ENCODE measurements around the gene GAMT.
A peak's percentile ranks its signal among the peaks of the same experiment; 100 is the strongest.

GAMT gene

DNA sequence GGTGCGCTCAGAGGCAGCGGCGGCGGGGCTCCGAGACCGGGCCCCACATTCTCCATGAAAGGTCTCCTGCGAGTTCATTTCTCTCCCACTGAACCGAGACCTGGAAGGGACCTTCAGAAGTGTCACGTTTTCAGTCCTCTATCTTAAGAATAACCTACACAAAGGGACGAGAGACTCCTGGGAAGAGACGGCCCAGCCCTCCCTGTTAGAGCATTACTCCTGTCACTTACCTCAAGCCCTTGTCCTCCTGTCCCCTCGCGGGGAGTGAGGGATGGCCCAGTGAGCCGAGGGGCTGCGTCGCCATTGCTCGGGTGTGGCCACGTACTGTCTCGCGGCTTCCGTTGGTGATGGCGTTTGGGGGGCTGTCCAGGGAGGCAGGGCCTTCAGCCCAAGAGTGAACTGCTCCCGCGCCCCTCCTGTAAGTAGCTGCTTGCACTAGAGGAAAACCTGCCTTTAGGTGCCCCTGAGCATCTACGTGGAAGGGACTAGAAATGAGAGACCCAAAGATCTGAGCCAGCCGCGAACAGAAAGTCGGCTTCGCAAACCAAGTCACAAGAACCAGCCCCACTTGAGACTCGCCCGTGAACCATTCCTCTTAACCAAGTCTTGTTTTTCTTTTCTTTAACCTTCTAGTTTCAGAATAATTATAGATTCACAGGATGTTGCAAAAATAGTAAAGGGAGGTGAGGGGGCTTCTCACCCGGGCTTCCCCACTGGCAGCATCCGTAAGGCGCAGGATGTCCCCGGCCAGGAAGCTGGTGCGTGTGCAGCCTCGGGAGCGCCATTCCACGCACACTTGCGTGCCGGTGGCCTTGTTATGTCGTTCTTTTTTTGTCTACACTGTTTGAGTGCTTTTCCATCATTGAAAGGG lies 38.7 kb downstream of the GAMT start:
- no peak for DNase-seq

DNA sequence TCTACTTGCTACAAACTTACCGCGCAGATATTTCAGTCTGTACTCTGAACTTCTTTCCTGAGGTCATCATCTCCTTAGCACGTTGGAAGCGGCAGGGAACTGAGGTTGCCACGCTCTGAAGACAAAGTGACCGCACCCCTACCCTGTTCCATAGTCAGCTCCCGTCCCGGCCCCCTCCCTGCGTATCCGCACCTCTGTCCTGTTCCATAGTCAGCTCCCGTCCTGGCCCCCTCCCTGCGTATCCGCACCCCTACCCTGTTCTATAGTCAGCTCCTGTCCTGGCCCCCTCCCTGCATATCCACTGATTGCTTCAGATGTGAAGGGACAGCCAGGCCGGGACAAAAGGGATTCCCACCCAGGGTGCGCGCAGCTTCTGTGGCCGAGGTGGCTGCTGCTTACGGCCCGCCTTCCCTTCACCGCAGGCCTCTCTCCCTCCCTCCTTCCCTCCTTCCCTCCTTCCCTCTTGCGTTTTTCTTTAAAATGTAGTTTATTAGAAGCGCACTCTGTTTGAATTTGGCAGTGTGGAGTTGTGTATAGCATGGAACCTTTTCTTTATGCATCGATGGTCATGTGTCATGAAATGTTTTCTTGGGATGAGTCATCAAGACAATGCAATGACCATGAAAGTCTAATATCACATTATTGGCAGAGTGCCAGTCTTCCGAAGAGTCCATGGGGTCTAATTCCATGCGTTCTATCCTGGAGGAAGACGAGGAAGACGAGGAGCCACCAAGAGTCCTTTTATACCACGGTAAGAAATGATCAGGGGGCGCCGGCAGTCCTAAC lies 39.5 kb downstream of the GAMT start:
- DNase-seq: peak; percentile 85

DNA sequence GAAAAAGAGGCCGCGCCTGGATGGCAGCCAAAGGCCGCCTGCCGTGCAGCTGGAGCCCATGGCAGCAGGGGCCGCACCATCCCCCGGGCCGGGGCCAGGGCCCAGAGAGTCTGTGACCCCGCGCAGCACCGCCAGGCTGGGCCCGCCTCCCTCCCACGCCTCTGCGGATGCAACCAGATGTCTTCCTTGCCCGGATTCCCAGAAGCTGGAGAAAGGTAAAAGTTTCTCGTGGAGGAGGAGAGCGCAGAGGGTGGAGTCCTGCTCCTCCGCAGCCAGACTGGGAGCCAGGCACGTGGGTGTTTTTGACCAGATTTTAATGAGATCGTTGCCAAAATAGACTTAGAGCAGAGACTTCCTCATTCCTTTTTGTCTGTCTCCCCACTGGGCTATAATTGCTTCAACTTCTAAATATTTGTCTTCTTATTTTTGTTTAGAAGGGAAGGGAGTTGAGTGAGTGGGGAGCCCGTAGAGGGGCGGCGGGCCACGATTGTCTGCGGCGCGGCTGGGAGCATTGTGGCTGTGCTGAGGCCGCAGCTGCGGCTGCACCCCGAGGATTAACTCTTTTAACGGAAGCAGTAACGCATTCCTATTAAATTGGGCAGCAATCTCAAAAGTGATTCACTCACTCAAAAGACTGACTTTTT lies 40.4 kb downstream of the GAMT start:
- peak; percentile 87 for DNase-seq

DNA sequence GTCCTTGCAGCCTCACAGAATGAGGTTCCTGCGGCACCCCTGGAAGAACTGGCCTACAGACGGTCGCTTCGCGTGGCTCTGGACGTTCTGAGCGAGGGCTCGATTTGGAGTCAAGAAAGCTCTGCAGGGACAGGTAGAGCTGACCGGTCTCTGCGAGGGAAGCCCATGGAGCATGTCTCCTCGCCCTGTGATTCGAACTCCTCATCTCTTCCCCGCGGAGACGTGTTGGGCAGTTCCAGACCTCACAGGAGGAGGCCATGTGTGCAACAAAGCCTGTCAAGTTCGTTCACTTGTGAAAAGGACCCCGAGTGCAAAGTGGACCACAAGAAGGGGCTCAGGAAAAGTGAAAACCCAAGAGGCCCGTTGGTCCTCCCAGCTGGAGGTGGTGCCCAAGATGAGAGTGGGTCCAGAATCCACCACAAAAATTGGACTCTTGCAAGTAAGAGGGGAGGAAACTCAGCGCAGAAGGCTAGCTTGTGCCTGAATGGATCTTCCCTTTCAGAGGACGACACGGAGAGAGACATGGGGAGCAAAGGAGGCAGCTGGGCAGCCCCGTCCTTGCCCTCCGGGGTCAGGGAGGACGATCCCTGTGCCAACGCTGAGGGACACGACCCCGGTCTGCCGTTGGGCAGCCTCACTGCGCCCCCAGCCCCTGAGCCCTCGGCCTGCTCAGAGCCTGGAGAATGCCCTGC lies 41.1 kb downstream of the GAMT start:
- peak; percentile 89 for DNase-seq

DNA sequence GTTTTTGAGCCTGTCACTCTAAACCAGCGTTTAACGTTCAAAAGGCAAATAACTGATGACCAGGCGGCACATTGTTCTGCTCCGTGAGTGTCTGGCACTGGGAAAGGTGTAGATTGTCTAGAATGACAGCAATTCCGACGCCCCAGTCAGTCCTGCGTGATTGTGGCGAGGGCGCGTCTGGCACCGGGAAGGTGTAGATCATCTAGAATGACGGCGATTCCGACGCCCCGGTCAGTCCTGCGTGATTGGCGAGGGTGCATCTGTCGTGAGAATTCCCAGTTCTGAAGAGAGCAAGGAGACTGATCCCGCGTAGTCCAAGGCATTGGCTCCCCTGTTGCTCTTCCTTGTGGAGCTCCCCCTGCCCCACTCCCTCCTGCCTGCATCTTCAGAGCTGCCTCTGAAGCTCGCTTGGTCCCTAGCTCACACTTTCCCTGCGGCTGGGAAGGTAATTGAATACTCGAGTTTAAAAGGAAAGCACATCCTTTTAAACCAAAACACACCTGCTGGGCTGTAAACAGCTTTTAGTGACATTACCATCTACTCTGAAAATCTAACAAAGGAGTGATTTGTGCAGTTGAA lies 43.7 kb downstream of the GAMT start:
- DNase-seq: peak; percentile 57

DNA sequence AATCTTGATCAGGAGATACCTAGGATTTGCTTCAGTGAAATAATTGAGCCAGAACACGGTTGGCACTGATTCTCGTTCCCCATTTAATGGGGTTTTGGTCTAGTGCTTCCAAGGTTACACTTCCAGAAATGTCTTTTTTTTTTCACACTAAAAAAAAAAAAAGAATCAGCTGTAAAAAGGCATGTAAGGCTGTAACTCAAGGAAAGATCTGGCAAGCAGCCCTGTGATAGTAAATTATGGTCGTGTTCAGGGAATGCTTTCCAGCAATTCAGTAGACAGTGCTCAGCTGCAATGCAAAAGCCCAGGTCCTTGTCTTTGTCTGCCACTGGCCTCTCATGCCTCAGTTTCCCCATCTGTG lies 44.9 kb downstream of the GAMT start:
- no peak for DNase-seq

DNA sequence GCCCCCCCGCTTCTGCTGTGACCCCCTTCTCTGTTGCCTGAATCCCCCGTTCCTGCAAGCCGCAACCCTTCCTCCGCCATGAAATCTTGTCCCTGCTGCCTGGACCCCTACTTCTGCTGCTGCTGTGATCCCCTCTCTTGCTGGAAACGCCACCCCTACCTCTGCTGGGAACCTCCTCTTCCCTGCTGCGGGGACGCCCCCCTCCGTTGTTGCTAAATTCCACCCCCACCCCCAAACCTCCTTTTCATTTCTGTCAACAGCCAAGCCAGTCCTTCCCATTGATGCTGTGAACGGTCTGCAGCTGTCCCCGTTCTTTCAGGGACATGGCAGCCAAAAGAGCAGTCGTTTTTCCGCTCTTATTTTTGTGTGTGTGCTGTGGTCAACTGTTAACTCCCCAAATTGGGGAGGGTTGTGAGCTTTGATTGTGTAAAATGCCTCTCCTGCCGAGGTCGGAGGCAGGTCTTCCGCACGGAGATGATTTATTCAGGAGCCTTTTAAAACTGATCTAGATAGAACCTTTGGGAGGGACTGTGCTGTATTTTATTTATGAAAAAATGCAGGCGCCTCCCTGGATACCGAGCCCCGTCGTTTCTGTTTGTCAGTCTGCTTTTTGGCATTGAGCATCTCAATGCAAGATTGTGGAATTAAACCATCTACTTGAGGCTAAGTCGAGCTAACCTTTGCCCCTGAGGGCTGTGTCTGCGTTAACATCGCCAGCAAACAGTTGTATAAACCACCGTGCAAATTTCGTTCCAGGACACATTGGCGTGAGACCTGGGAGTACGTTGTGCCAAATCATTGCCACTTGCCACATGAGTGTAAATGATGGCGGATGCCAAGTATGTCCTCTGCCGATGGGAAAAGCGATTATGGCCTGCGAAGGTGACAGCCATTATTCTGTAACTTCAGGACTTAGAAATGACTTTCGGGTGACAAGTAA lies 45.5 kb downstream of the GAMT start:
- DNase-seq: peak; percentile 88

DNA sequence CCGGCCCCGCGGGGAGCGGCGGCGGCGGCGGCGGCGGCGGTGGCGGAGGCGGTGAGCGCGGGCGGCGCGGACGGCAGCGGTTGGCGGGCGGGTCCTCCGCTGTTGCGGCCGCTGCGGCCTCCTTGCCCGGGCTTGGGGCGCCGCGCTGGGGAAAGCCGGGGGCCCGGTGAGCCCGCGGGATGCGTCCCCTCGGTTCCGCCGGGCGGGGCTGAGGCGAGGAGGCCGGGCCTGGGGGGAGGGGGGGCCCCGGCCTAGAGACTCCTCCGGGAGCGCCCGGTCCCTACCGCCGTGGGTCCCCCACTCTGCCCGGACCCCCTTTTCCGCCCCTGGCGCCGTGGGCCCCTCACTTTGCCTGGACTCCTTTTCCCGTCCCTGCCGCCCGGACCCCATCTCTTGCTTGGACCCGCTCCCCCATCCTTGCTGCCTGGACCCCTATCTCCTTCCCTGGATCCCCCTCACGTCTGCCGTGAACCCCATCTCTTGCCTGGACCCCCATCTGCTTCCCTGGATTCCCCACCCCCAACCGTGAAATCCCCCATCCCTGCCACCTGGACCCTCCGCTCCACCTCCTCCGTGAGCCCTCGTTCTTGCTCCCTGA lies 46.3 kb downstream of the GAMT start:
- no peak for DNase-seq

DNA sequence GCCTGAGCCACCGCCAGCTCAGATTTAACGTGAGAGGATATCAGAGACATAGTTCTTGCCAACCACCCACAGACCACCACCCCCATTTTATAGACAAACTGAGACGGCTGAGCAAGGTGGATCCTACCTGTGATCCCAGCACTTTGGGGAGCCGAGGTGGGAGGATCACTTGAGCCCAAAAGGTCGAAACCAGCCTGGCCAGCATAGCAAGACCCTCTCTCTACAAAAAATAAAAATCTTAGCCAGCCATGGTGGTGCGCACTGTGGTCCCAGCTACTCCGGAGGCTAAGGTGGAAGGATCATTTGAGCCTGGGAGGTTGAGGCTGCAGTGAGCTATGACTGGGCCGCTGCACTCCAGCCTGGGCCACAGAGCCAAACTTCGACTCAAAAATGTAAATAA lies 48.2 kb downstream of the GAMT start:
- DNase-seq: no peak

DNA sequence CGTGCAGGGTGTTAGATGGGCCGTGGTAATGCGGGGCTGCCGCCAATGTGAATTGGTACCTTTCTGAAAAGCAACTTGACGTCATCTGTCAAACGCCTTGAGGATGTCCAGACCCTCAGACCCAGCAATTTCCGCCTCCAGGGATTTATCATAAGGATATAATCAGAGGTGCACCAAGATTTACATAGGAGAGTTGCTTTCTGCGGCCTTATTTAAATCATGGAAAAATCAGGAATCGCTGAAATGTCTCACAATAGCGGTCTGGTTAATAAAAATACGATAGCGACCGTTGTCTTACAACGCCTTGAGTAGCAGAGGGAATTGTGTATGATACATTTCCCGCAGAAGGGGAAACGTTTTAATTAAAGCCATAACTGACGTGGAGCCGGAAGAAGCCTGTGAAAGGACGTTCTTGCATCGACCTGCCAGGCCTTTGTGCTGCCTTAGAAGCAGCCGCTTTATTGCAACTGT lies 49.9 kb downstream of the GAMT start:
- peak; percentile 76 for DNase-seq

DNA sequence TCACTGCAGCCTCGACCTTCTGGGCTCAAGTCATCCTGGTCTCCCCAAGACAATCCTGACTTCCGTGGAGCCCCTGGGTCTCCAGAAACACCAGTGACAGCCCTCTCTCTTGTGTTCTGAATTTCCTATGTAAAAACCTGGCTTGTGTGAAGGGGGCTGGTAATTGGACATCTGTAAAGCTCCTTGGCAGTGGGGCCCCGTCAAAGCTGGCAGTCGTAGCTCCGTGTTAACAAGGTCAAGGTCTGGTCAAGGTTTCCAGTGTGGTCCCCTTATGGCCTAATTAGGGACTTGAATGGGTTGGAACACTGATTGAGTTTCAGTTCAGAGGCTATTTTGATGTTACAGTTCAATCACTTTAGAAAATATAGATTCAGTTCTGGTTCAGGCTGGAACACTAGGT lies 50.5 kb downstream of the GAMT start:
- no peak for DNase-seq

DNA sequence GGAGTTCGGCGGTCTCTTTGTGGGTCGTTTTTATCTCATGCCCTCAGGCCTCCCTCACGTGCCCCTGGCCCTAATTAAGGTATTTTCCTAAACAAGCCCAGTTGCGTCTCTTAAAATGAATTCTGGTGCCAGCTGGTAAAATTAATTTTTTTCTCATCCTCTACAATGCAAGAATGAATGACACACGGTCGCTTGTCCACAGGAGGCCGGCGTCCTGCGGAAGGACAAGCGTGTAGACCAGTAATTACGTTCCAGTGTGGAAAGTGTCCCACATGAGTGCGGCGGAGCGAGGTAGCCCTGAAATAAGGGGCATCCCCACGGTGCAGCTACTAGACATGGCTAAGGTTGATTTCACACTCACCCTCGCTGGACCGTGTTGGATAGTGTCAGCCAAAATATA lies 52.1 kb downstream of the GAMT start:
- peak; percentile 56 for DNase-seq
